ENCODE measurements around the gene C20orf204.

C20orf204 gene

DNA sequence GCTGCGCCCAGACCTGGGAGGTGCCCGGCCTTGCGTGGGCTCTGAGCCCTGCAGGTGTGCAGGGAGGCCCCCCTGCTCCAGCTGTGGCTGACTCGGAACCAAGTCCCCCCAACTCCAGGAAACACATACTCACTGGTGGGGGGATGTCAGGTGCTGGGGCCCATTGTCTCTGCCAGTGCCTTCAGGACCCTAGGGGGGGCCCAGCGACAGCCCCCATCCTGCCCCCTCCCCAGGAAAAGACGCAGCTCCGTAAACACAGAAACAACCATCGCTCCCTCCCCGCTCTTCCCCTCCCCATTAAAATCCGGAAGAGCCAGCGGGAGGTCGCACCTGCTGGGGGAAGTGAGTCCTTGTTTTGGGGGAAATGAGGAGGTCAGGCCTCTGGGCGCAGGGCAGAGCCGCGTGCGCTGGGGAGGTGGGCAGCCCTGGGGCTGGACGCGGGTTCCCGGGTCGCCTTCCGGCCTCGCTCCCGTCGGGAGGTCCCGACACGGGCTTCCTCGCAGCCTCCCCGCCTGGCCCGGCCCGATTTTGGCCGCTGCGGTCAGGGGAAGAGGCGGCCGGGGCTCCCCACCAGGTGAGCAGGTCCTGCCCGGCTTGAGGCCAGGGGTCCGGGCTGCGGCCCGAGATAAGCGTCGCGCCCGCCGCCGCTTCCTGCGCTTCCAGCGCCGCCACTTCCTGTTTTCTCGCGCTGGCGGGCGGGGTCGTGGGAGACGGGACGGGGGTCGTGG is 6.2 kb downstream of the C20orf204 start:
- no peak for DNase-seq

DNA sequence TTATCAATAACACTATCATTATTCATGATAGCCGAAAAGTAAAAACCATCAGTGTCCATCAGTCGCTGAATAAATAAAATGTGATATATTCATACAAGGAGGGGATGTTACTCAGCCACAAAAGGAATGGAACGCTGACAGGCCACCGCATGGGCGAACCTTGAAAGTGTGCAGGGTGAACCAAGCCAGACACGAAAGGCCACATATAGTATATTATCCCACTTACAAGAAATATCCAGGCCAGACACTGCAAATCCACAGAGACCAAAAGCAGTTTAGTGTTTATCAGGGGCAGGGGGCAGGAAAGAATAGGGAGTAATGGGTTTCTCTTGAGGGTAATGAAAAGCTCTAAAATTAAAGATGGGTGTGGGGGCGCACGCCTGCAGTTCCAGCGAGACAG is 7.8 kb downstream of the C20orf204 start:
- DNase-seq = no peak

DNA sequence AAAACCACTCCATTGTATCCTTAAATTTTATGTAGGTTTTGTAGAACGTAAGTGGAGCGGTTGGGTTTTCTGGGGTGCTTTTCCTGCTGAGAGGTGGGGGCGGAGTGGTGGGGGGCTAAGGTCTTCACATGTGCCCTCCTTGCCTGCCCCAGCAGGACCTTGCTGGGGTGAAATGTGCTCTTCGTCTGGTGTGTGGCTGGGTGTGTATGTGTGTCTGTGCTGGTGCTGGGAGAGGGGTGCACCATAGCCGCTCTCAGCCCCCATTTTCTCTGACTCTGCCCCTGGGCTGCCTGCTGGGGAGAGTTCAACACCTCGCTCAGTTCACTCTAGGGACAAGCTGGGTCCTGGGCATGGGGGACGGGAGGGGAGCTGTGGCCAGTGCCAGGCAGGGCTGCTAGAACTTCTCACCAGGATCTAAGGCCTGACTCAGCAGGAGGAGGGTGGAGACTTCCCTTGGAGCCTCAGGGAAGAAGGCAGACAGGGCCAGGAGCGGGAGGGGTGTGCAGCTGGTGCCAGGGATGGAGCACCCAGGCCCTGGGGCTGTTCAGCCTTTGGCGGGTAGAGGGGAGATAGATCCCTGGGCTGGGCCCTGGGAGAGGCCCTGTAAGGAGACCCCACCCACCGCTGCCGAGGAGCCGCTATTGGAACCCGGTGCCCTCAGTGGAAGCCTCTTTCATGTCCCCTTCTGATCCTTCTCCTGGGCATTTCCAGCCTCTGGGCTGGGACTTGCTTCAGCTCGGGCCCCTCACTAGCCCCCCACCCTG is 8.7 kb downstream of the C20orf204 start:
- no peak for DNase-seq

DNA sequence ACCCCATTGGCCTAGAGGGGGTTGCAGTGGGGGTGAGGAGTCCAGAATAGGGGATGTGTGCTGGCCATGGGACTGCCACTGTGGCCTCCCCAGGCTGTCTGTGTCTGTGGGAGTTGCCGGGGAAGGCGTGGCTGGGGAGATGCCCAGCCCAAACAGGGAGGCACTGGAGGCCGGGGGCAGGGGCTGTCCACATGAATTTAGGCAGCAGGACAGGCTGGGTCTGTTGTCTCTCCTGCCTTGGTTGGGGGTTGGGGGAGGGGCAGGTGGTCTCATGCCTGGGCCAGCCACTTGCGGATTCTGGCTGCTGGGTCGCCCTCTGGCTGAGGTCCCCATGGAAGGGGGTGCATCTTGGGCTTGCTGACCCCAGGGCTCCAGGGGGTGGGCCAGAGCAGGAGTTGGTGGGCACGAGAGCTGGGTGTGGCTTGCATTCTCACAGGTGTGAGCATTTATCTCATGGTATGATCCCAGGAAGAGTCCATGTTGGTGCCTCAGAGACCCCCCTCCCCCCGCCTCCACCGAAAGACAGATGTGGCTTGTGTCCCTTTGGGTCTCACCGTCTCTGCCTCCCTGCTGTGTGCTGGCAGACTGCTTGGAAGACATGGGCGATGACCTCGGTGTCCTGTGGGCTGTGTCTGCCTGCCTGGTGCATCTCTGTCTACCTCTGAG is 9.5 kb downstream of the C20orf204 start:
- no peak for DNase-seq

DNA sequence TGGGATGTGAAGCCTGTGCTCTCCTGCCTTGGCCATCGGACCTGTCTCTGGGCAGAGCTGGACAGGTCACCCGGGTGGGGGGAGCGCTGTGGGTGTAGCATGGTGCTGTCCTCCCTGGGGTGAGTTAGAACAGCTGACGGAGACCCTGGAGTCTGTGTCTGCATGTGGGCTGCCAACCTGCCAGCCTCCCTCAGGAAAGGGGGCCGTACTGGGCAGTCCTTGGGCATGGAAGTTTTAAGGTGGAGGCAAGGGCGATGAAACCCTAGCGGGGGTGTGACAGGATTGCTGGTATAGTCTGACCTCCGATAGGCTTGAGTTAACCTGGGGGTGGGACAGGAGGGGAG is 11.0 kb downstream of the C20orf204 start:
- no peak for DNase-seq

DNA sequence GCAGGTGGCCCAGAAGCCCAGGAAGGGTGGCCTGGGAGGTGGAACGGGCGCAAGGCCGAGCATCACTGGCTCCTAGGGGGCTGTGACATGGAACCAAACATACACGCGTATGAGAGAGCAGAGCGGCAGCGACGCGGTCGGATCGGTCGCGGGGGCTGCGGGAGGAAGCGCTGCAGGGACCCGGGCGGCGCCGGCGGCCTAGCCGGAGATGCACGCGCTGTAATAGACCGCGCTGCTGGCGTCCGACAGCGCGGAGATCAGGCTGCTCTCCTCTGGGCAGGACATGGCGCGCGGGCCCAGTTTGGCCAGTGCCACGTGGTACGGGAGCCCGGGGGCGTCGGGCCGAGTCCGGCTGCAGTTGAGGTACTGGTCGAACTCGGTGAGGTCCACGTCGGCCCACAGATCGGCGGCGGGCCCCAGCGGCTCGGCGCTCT is 12.0 kb downstream of the C20orf204 start:
- no peak for DNase-seq

DNA sequence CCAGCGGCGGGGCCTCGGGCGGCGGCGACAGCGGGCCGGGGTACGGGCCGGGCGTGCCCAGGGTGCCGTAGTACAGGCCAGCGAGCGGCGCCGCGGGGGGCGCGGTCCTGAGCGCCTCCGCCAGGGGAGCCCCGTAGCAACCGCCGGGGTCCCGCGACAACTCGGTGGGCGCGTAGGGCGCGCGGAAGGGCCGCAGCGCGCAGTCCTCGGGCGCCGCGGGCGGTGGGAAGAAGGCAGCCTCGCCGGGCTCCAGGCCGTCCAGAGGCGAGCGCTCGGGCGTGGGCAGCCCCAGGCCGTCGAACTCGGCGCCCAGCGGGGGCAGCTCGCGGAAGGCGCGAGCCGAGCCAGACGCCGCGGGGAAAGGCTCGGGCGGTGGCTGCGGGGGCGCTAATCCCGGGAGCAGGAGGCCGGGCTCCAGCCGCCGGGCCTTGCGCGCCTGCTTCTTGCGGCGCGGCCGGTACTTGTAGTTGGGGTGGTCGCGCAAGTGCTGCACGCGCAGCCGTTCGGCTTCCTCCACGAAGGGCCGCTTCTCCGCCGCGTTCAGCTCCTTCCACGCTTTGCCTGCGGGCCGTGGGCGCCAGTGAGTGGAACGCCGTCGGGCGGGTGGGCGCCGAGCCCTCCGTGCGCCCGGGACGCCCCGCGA is 12.5 kb downstream of the C20orf204 start:
- no peak for DNase-seq

DNA sequence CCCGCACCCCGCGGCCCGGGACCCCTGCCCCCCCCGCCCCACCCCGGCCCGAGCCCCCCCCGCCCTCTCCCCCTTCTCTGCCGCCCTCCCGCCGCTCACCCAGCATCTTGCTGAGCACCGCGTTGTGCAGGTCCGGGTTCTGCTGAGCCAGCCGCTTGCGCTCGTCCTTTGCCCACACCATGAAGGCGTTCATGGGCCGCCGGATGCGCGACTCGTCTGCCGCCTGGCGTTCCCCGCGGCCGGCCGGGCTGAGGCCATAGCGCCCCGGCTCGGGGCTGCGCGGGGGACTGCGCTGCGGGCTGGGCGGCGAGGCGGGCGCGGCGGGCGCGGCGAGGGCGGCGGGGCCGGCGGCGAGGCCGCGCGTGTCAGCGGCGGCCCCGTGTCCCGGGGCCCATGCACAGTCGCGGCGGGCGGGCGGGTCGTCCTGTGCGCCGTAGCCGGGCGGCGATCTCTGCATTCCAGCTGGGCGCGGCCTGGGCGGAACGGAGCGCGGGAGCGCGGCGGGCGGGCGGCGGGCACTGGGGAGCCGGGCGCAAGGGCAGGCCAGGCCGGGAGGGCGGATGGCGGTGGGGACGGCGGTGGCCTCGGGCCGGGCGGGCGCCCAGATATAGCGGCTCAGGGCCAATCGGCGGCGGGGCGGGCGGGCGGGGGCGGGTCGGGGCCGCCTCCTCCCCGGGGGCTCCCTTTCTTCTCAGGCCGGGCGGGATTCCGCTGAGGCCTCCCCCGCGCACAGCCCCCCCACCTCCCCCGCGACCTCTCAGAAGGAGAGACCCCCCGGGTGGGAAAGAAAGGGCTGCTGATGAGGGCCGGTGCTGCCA is 13.3 kb downstream of the C20orf204 start, which contains the start of gene SOX18:
Gene SOX18, minus strand, starts transcription at position 580 of the 818 bp plus-strand sequence. Its CDS starts 123 bp downstream, at position 457.
- DNase-seq = no peak

DNA sequence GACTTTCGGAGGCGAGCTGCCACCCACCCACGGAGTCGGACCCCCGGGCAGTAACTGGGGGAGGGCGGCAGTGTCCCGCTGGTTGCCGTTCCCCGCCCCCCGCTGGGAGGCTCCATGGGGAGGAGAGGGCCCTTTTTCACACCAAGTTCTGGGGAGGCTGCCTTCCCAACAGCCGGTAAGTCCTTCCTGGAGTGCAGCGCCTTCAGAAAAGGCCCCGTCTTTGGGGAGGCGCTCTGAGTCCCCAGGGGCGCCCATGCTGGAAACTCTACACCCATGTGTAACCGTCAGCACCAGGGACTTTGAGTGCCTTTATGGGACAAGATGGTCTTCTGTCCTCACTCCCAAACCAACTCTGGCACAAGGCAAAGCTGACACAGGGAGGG is 13.9 kb downstream of the C20orf204 start:
- DNase-seq = no peak

DNA sequence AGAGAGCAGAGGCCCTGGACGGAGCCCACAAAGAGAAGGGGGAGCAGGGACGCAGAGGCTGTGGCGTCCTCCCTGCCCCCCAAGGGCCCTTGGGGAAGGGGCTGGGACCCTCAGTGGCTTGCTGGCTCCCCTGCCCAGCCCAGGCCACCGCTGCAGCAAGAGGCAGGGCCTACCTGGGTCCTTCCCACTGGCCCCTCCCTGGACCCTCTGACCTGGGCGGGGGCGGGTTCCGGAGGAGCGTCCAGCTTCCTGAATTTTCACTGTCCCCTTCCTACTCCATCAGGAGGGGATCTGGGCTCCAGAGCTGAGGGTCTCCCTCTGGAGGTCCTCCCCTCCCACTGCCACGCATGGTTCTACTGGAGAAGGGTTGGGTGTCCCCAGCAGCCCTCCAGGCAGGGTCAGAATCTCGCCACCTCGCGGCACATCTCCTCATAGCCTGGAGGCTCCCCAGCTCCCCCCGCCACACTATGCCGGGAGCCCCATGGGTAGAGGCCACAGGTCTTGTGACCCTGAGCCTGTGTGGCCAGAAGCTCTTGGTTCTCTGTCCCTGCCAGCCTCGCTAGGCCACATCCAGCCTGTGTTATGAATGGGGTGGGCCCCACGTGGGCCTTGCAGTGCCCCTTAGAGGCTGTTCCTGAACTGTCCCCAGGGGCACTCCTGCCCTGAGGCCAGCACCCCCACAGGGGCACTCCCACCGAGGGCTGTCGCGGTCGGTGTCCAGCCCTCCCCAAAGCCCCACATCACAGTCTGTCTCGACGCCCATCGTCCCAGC is 14.5 kb downstream of the C20orf204 start:
- no peak for DNase-seq

DNA sequence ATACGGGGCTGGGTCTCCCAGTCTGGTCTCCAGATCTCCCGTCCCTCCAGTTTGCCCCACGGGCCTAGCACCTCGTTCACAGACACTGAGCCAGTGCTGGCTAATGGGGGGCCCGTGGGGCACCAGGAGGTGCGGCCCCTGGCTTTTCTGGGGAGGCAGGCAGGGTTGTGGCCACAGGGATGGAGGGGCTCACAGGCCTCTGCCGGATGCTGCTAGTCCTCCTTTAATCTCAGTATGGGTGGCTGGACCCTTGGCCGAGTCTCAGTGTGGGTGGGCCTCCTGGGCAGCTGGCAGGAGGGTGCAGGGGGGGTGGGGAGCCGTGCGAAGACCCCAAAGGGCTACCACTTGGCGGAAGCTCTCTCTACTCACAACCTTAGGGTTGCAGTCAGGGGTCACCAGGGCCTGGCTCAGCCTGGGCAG is 15.1 kb downstream of the C20orf204 start:
- no peak for DNase-seq

DNA sequence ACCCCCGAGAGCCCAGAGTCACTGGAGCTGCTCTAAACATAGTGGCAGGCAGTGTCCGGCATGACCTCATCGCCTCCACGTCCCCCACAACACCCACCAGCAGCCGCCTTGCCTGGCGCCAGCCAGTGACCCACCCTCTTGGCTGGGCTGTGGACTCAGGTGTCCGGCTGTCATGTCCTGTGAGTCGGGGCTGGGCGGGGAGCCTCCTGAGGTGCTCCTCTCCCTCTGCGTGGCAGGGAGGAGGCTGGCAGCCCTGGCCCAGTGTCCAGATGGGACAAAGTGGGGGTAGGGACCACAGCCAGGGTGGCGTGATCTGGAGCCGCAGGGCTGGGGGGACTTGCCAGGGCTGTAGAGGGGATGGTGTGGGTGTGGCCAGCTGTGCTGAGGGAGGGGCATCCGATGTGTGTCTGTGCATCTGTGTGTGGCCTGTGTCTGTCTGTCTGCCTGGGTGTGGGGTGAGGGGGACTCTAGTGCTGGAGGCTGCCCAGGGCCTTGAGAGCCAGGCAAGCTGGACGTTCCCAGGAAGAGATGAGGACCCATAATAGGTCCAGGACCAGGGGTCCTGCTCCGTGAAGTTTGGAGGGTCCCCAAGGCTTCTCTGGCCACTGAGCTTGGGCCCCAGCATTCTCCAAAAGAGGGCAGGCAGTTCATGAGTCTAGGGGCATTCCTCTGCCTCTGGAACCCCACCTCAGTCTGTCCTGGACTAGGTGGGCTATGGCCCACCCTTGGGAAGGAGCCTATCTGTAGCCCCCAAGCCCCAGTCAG is 15.8 kb downstream of the C20orf204 start:
- DNase-seq = no peak

DNA sequence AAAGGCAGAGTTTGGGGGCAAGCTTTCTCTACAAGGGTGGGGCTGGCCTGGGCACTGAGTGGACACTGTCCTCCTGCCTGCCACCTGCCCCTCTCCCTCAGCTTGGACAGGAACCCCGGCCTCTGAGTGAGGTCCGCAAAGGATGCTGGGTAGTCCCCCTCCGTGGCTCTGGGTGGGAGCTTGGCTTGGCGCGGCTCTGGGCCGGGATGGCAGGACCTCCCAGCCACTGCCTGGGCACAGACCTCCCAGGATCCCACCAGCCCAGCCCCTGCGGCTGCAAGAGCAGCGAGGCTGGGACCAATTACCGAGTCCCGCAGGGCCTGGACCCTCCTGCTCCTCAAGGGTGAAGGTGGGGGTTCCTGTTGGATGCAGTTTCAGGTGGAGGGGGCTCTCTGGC is 16.3 kb downstream of the C20orf204 start:
- DNase-seq = no peak

DNA sequence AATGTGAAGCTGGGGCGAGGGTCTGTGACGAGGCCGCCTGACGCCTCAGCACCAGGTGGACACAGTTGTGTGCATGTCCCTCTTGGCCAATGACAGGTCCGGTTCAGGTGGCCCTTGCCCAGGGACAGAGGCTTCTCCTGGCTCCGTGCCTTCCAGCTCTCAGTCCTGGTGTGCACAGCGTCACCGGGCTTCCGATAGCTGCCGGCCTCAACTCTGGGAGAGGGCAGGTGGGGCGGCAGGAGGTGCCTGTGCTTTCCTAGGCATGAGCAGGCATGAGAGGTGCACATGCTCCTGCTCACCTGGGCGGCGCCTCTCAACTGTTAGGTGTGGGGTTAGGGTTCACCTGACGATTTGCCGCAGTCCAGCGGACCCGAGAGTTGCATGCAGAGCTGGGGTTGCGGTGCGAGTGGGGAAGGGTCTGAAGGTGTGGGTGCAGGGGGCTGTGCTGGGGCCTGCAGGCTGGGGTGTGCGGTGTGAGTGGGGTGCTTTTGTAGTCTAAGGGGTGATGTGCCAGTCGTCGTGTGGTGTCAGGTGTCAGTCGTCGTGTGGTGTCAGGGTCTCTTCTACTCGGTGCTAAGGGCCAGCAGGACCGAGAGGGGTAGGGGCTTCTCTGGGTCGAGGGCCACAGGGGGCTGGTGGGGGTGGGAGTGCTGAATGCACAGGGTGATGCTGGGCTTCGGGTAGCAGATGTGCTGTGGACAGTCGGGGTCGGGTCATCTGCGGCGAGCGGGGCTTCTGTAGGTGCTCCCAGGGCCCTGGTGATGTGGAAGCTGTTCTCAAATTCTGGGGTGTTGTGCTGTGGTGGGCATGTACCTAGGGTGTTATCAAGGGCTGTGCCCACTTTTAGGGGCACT is 17.2 kb downstream of the C20orf204 start:
- no peak for DNase-seq

DNA sequence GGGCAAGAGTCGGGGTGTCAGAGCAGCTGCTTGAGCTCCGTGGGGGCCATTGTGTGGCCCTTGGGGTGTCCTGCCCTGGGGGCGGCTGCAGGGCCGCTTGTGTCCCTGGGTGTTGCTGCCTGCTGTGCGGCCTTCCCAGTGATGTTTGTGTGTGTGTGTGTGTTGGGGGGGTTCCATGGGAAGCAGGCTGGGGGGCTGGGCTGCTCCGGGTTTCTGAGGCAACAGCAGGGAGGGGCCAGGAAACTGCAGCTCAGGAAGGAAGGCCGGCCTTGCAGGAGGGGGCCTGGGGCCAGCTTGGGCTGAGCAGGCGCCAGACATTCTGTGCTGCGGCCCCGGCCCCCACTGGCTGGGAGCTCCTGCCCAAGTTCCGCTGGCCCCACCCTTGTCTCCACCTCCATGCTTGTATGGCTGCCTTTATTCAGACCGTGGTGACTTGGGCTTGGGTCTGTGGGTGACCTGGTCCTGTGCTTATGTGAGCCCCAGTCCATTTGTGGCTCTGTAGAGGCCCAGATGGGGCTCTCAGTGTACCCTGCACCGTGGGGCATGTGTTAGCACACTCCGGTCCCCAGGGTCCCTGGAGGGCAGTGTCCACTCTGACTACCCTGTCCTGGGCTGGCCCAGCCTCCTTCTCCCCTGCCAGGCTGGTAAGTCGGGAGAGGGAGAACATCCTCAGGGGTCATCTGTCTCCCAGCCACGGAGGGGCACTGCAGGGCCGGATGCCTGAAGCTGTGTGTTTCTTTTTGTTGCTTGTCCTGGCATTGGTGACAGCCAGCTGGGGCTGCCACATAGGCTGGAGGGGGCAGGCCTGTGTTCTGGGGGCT is 18.1 kb downstream of the C20orf204 start:
- no peak for DNase-seq

DNA sequence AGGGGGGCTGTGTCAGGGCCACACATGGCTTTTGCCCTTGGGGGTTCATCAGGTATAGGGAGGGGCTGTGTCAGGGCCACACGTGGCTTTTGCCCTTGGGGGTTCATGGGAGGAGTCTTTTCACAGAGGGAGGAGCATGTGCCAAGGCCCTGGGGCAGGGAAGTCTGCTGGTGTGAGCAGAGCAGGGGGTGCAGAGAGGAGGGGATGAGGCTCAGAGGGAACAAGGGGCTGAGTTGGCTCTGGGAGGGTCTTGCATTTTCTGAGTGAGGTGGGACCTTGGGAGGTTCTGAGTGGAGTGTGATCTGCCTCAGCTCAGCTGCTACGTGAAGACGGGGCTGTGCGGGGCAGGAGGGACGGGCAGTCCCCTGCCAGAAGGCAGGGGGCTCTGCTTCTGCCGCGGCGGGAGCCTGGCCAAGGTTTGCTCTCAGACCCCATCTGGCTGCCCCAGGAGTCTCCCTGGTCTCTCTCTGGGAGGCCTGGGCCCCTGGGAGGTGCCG is 19.5 kb downstream of the C20orf204 start:
- no peak for DNase-seq

DNA sequence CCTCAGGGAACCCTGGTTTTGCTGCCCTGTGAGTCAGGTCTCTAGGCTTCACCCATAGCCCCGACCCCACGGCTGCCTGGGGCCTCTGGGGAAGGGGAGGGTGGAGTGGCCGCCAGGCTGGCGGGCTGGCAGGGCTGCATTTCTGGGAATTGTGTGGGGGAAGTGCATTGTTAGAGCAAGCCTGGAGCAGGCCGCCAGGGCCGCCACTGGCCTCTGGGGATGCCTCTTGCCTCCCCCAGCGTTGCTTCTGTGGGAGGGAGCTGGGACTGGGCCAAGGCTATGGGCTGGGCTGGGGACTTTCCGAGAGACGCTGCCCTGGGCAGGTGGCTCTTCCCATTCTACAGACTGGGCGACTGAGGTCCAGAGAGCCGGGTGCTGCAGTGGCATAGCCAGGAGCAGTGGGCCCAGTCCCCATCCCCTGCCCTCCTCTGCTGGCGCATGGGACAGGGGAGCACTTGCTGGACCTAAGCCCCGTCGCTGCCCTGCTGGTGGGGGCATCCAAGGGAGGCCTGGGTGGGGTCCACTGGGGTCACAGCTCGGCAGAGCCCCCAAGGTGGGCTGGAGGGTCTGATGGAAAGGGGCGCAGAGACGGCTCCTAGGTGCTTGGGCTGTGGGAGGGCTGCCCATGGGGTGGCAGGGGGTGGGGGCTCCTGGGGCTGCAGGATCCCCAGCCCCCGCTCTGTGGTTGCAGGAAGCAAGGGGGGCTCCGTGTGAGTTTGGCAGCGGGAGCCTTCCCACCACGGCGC is 20.1 kb downstream of the C20orf204 start:
- DNase-seq = no peak

DNA sequence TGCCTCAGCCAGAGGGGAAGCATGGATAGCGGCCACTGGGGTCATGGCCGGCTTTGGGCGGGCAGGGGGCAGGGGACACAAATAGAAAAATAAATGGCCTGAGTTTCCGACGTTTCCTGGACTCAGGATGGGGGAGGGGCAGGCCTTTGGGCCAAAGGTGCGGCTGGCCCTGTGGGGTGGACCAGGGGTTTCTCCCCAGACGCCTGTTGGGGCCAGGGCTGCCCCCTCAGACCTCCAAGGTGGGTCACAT is 20.6 kb downstream of the C20orf204 start:
- DNase-seq = no peak
